ENCODE data around the gene FAR2.
"Not testable (repeated sequence)": the region's sequence is repeated elsewhere in the genome, so short reads cannot be mapped to it uniquely, and the experiment has no call there.

The FAR2 gene

DNA sequence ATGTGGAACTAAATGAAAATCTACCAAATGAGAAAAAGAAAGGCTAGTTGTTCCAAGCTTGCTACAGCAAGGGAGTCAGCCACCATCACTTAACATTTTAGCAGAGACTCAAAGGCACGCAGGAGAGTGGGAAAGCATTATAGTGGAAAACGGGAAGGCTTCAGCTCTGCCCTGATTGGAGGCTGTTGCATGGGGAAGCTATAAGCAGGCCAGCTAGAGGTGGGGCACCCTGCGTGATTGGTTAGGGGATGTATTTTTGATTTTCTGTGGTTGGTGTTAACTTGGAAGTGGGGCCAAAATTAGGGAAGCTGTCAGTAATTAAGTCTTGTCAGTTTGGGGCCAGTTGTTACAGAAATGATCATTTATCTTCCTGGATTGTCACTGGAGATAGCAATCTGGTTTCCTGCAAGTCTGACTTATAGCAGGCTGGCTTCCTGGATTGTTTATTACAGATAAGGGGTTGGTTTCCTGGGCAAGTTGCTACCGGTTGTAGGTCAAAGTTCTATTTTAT, 93.9 kb downstream of the FAR2 start:
- peak overlapping the region in 4 of 5 donors; percentile 7 to 74 (median 62) for H3K9ac ChIP-seq (ENCODE audit: low read length in 5 of 5)
- peaks cover 9 to 36% (median 30%) of the 10 kb centered on the region in 5 donors for H3K4me1 ChIP-seq (ENCODE audit: control insufficient read depth in 5 of 5, insufficient read depth in 5 of 5, low read length in 5 of 5)
- no peaks in the 10 kb centered on the region for H3K36me3 ChIP-seq (ENCODE audit: control insufficient read depth in 5 of 5, insufficient read depth in 5 of 5, low read length in 5 of 5)
- H3K9me3 ChIP-seq (ENCODE audit: control insufficient read depth in 5 of 5, low read length in 5 of 5) = no peaks in the 10 kb centered on the region
- no peaks in the 10 kb centered on the region for H3K27me3 ChIP-seq (ENCODE audit: control insufficient read depth in 5 of 5, insufficient read depth in 4 of 5, low read length in 5 of 5)
- peak overlapping the region; percentile 88 for H3K27ac ChIP-seq (ENCODE audit: low read depth, low read length)
- H3K4me3 ChIP-seq (ENCODE audit: low read depth in 1 of 5, low read length in 5 of 5) = no peak overlapping the region

DNA sequence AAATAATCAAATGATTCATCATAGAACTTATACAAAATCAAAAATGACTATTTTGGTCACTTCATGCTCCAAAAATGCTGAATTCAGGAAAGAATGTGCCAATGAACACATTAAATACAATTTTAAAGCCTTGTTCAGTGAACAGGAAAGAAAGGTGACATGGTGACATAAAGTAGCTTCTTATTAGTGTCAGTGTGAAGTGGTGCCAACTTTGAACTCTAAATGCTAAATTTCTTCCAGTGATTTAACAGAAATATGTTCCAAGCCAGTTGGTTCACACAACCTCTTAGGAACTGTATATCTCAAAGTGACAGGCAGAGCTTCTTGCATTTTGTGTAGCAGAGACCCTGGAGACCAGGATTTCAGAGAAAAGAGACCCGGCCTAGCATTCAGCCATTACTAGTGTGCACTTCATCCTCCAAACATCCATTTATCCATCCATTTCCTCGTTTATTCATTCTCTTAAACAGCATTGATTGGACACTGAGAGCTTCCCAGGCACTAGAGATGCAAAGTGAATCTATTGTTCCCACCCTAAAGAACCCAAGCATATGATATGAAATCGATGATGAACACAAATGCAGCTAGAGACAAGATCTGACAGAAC, 95.2 kb downstream of the FAR2 start:
- Histone ChIP-seq H3K27ac (ENCODE audit: low read depth, low read length) (peak overlapping the region; percentile 88), H3K4me3 (ENCODE audit: low read depth in 1 of 5, low read length in 5 of 5) (no peak overlapping the region), H3K4me1 (ENCODE audit: control insufficient read depth in 5 of 5, insufficient read depth in 5 of 5, low read length in 5 of 5) (peaks cover 9 to 34% (median 30%) of the 10 kb centered on the region in 5 donors), H3K27me3 (ENCODE audit: control insufficient read depth in 5 of 5, insufficient read depth in 4 of 5, low read length in 5 of 5) (no peaks in the 10 kb centered on the region), H3K36me3 (ENCODE audit: control insufficient read depth in 5 of 5, insufficient read depth in 5 of 5, low read length in 5 of 5) (no peaks in the 10 kb centered on the region), H3K9ac (ENCODE audit: low read length in 5 of 5) (no peak overlapping the region), H3K9me3 (ENCODE audit: control insufficient read depth in 5 of 5, low read length in 5 of 5) (no peaks in the 10 kb centered on the region)

DNA sequence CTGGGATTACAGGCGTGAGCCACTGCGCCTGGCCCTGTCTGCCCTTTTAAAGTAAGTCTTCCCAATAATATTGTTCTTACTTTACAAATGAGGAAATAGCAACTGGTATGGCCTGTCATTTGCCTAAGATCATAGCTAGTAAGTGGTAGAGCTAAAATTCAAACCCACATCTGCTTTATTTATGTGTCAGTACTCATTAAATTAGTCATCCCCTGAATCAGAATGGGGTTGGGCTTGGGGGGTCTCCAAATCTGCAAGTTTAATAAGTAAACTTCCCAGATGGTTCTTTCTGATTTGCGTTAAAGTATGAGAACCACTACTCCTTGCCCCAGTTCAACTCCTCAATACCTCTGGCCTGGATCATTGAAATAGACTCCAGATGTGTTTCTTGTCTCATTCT, 96.2 kb downstream of the FAR2 start:
- H3K36me3 ChIP-seq (ENCODE audit: control insufficient read depth in 5 of 5, insufficient read depth in 5 of 5, low read length in 5 of 5) = no peaks in the 10 kb centered on the region
- H3K9me3 ChIP-seq (ENCODE audit: control insufficient read depth in 5 of 5, low read length in 5 of 5) = no peaks in the 10 kb centered on the region
- H3K4me3 ChIP-seq (ENCODE audit: low read depth in 1 of 5, low read length in 5 of 5) = no peak overlapping the region
- H3K4me1 ChIP-seq (ENCODE audit: control insufficient read depth in 5 of 5, insufficient read depth in 5 of 5, low read length in 5 of 5) = peaks cover 9 to 32% (median 30%) of the 10 kb centered on the region in 5 donors
- H3K27me3 ChIP-seq (ENCODE audit: control insufficient read depth in 5 of 5, insufficient read depth in 4 of 5, low read length in 5 of 5) = no peaks in the 10 kb centered on the region
- peak overlapping the region; percentile 88 for H3K27ac ChIP-seq (ENCODE audit: low read depth, low read length)
- H3K9ac ChIP-seq (ENCODE audit: low read length in 5 of 5) = no peak overlapping the region

DNA sequence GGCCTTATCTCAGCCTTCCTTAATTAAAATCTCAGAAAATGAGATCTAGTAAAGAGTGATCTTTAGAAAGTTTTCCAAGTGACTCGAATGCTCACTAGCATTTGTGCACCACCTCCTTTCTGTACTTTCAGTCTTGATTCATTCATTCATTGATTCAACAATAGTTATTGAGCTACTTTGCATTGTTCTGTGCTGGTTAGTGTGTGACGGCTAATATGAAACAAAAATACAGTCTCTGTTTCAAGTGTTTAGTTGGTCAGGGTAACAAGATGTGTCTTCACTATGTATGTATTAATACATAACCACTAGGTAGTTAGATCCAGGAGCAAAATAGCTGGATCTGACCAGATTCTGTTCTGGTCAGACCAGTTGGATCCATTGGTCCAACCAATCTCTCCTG, 100.9 kb downstream of the FAR2 start:
- H3K36me3 ChIP-seq (ENCODE audit: control insufficient read depth in 5 of 5, insufficient read depth in 5 of 5, low read length in 5 of 5) = no peaks in the 10 kb centered on the region
- H3K9ac ChIP-seq (ENCODE audit: low read length in 5 of 5) = no peak overlapping the region
- H3K4me3 ChIP-seq (ENCODE audit: low read depth in 1 of 5, low read length in 5 of 5) = no peak overlapping the region
- H3K9me3 ChIP-seq (ENCODE audit: control insufficient read depth in 5 of 5, low read length in 5 of 5) = no peaks in the 10 kb centered on the region
- no peaks in the 10 kb centered on the region for H3K27me3 ChIP-seq (ENCODE audit: control insufficient read depth in 5 of 5, insufficient read depth in 4 of 5, low read length in 5 of 5)
- H3K4me1 ChIP-seq (ENCODE audit: control insufficient read depth in 5 of 5, insufficient read depth in 5 of 5, low read length in 5 of 5) = peaks cover 0 to 13% (median 5%) of the 10 kb centered on the region in 5 donors
- no peak overlapping the region for H3K27ac ChIP-seq (ENCODE audit: low read depth, low read length)

DNA sequence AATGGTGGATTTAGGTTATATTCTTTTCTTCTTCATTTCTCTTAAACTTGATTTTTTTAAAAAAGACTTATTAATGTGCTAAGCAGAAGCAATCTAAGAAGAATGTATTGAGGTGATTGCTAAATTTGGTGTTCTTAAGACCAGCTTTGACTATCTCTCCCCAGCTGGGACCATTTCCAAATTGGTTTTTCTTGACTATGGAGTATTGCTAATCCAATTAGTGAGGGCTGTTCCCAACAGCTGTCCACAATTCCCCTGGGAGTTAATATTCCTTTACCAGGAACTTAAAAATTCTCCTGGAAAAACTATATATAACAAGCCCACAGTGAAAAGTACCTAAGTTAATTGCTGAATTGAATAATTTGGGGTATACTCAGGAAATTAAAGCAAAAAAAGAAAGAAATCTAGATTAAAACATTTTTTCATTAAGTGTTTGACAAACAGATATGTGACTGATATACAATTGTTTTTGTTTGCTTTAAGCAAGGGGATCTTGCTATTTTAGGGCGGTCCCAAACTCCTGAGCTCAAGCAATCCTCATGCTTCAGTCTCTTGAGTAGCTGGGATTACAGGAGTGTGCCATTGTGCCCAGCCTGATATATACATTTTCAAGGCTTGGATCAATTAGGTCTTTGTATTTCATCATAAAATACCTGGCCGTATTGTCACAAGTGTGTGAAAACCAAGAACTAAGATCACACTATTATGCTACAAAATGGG, 105.0 kb downstream of the FAR2 start:
- Histone ChIP-seq H3K27me3 (ENCODE audit: control insufficient read depth in 5 of 5, insufficient read depth in 4 of 5, low read length in 5 of 5) (no peaks in the 10 kb centered on the region), H3K9me3 (ENCODE audit: control insufficient read depth in 5 of 5, low read length in 5 of 5) (no peaks in the 10 kb centered on the region), H3K4me1 (ENCODE audit: control insufficient read depth in 5 of 5, insufficient read depth in 5 of 5, low read length in 5 of 5) (peaks cover 4 to 10% (median 6%) of the 10 kb centered on the region in 5 donors), H3K9ac (ENCODE audit: low read length in 5 of 5) (no peak overlapping the region), H3K27ac (ENCODE audit: low read depth, low read length) (no peak overlapping the region), H3K36me3 (ENCODE audit: control insufficient read depth in 5 of 5, insufficient read depth in 5 of 5, low read length in 5 of 5) (no peaks in the 10 kb centered on the region), H3K4me3 (ENCODE audit: low read depth in 1 of 5, low read length in 5 of 5) (no peak overlapping the region)

DNA sequence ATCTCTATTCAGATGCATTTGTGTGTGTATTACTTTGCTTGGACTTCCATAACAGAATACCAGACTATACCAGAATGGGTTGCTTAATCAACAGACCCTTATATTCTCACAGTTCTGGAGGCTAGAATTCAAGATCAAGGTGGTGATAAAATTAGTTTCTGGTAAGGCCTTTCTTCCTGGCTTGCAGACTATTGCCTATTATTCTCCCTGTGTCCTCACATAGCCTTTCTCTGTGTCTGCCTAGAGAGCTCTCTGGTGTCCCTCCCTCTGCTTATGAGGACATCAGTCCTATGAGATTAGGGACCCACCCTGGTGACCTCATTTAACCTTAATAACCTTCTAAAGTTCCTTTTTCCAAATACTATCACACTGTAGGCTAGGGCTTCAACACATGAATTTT, 106.0 kb downstream of the FAR2 start:
- H3K36me3 ChIP-seq (ENCODE audit: control insufficient read depth in 5 of 5, insufficient read depth in 5 of 5, low read length in 5 of 5) = no peaks in the 10 kb centered on the region
- H3K27me3 ChIP-seq (ENCODE audit: control insufficient read depth in 5 of 5, insufficient read depth in 4 of 5, low read length in 5 of 5) = no peaks in the 10 kb centered on the region
- no peak overlapping the region for H3K9ac ChIP-seq (ENCODE audit: low read length in 5 of 5)
- peaks cover 4 to 10% (median 6%) of the 10 kb centered on the region in 5 donors for H3K4me1 ChIP-seq (ENCODE audit: control insufficient read depth in 5 of 5, insufficient read depth in 5 of 5, low read length in 5 of 5)
- H3K9me3 ChIP-seq (ENCODE audit: control insufficient read depth in 5 of 5, low read length in 5 of 5) = no peaks in the 10 kb centered on the region
- no peak overlapping the region for H3K27ac ChIP-seq (ENCODE audit: low read depth, low read length)
- no peak overlapping the region for H3K4me3 ChIP-seq (ENCODE audit: low read depth in 1 of 5, low read length in 5 of 5)

DNA sequence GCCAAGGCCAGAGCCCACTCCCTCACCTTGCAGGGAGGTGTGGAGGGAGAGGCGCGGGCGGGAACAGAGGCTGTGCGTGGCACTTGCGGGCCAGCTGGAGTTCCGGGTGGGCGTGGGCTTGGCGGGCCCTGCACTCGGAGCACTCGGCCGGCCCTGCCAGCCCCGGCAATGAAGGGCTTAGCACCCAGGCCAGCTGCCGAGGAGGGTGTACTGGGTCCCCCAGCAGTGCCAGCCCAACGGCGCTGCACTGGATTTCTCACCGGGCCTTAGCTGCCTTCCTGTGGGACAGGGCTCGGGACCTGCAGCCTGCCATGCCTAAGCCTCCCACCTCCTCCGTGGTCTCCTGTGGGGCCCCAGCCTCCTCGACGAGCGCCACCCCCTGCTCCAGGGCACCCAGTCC, 107.5 kb downstream of the FAR2 start:
- Histone ChIP-seq H3K27me3 (ENCODE audit: control insufficient read depth in 5 of 5, insufficient read depth in 4 of 5, low read length in 5 of 5) (no peaks in the 10 kb centered on the region), H3K36me3 (ENCODE audit: control insufficient read depth in 5 of 5, insufficient read depth in 5 of 5, low read length in 5 of 5) (no peaks in the 10 kb centered on the region), H3K27ac (ENCODE audit: low read depth, low read length) (no peak overlapping the region), H3K4me3 (ENCODE audit: low read depth in 1 of 5, low read length in 5 of 5) (no peak overlapping the region), H3K9ac (ENCODE audit: low read length in 5 of 5) (no peak overlapping the region), H3K4me1 (ENCODE audit: control insufficient read depth in 5 of 5, insufficient read depth in 5 of 5, low read length in 5 of 5) (peaks cover 4 to 10% (median 6%) of the 10 kb centered on the region in 5 donors), H3K9me3 (ENCODE audit: control insufficient read depth in 5 of 5, low read length in 5 of 5) (no peaks in the 10 kb centered on the region)

DNA sequence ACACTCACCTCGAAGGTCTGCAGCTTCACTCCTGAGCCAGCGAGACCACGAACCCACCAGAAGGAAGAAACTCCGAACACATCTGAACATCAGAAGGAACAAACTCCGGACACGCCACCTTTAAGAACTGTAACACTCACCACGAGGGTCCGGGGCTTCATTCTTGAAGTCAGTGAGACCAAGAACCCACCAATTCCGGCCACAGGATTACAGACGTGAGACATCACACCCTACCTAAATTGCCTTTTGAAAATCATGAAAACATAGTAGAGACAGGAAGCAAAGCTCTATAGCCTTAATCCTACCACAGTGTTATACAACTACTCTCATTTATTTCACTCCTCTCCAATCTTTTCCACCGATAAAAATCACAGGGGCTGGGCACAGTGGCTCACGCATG, 108.6 kb downstream of the FAR2 start:
- H3K27me3 ChIP-seq (ENCODE audit: control insufficient read depth in 5 of 5, insufficient read depth in 4 of 5, low read length in 5 of 5); H3K9me3 ChIP-seq (ENCODE audit: control insufficient read depth in 5 of 5, low read length in 5 of 5); H3K9ac ChIP-seq (ENCODE audit: low read length in 5 of 5); H3K4me3 ChIP-seq (ENCODE audit: low read depth in 1 of 5, low read length in 5 of 5); H3K36me3 ChIP-seq (ENCODE audit: control insufficient read depth in 5 of 5, insufficient read depth in 5 of 5, low read length in 5 of 5); H3K27ac ChIP-seq (ENCODE audit: low read depth, low read length): not testable (repeated sequence)
- H3K4me1 ChIP-seq (ENCODE audit: control insufficient read depth in 5 of 5, insufficient read depth in 5 of 5, low read length in 5 of 5) = peaks cover 4 to 10% (median 6%) of the 10 kb centered on the region in 5 donors

DNA sequence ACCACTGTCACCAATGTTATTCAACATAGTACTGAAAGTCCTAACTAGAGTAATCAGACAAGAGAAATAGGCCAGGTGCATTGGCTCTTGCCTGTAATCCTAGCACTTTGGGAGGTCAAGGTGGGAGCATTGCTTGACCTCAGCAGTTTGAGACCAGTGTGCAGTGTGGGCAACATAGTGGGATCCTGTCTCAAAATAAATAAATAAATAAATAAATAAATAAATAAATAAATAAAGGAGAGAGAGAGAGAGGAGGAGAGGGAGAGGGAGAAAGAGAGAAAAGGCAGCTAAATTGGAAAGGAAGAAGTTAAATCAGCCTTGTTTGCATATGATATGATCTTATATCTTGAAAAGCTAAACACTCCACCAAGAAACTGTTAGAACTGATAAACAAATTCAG, 115.3 kb downstream of the FAR2 start:
- Histone ChIP-seq H3K27me3 (ENCODE audit: control insufficient read depth in 5 of 5, insufficient read depth in 4 of 5, low read length in 5 of 5) (no peaks in the 10 kb centered on the region), H3K36me3 (ENCODE audit: control insufficient read depth in 5 of 5, insufficient read depth in 5 of 5, low read length in 5 of 5) (no peaks in the 10 kb centered on the region), H3K4me3 (ENCODE audit: low read depth in 1 of 5, low read length in 5 of 5) (no peak overlapping the region), H3K9me3 (ENCODE audit: control insufficient read depth in 5 of 5, low read length in 5 of 5) (peaks cover 0 to 4% (median 0%) of the 10 kb centered on the region in 5 donors), H3K9ac (ENCODE audit: low read length in 5 of 5) (no peak overlapping the region), H3K27ac (ENCODE audit: low read depth, low read length) (no peak overlapping the region), H3K4me1 (ENCODE audit: control insufficient read depth in 5 of 5, insufficient read depth in 5 of 5, low read length in 5 of 5) (peaks cover 0 to 12% (median 5%) of the 10 kb centered on the region in 5 donors)

DNA sequence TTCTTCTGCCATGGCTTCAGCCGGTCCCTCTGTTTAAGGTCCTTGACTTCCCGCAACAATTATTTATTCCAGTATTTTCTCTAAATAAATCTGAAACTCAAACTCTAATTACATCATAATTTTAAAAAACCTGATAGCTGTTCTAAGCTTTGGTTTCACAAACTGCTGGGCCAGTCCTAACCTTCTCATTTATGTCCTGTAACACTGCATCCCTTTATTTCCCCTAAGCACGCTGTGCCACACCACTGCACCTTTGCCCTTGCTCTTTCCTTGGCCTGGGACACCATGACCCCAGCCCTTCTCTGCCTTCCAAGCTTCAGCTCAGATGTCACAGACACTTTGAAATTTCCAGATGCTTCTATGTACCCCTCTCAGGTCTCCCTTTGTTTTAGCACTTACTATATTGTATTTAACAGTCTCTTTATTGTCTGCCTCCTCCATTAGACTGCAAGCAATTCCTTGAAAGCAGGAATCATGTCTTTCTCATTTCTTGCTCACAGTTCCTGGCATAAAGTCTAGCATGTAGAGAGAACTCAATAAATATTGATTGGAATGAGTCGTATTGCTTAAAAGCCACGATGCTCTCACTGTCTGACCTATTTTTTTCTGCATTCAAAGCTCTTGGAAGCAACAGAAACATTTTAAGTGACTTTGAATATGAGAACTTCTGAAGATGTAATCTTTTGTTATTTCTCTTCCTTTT, 120.8 kb downstream of the FAR2 start:
- no peaks in the 10 kb centered on the region for H3K9me3 ChIP-seq (ENCODE audit: control insufficient read depth in 5 of 5, low read length in 5 of 5)
- H3K36me3 ChIP-seq (ENCODE audit: control insufficient read depth in 5 of 5, insufficient read depth in 5 of 5, low read length in 5 of 5) = peaks cover 0 to 14% (median 0%) of the 10 kb centered on the region in 5 donors
- no peaks in the 10 kb centered on the region for H3K27me3 ChIP-seq (ENCODE audit: control insufficient read depth in 5 of 5, insufficient read depth in 4 of 5, low read length in 5 of 5)
- no peak overlapping the region for H3K27ac ChIP-seq (ENCODE audit: low read depth, low read length)
- no peak overlapping the region for H3K4me3 ChIP-seq (ENCODE audit: low read depth in 1 of 5, low read length in 5 of 5)
- no peak overlapping the region for H3K9ac ChIP-seq (ENCODE audit: low read length in 5 of 5)
- peaks cover 0 to 12% (median 5%) of the 10 kb centered on the region in 5 donors for H3K4me1 ChIP-seq (ENCODE audit: control insufficient read depth in 5 of 5, insufficient read depth in 5 of 5, low read length in 5 of 5)

Measured in subcutaneous abdominal adipose tissue (tissue), 5 donors.